SW 1271 (cell line): ENCODE results near the gene CCN6.
"Not testable (repeated sequence)": the region's sequence is repeated elsewhere in the genome, so short reads cannot be mapped to it uniquely, and the experiment has no call there.

Source experiments
- DNase-seq, 2 experiments: peaks; one replicate each; lab custom pipeline; 2025; lab: John Stamatoyannopoulos, UW

CCN6 gene

GRCh38 chr6:112051251-112051740, 2.6 kb upstream of the CCN6 start:
- not testable (repeated sequence) for DNase-seq

GRCh38 chr6:112054555-112055190, 769 bp downstream of the CCN6 start:
- DNase-seq = no peak

GRCh38 chr6:112058243-112059032, 4.5 kb downstream of the CCN6 start:
- no peak for DNase-seq

- no peak for DNase-seq
Measured at GRCh38 chr6:112061605-112062004, 7.7 kb downstream of the CCN6 start.

- no peak for DNase-seq
Measured at GRCh38 chr6:112062966-112063365, 9.1 kb downstream of the CCN6 start.

- no peak for DNase-seq
Measured at GRCh38 chr6:112065426-112065986, 11.6 kb downstream of the CCN6 start.

GRCh38 chr6:112066606-112067005, 12.7 kb downstream of the CCN6 start:
- no peak for DNase-seq

GRCh38 chr6:112081569-112081968, 27.7 kb downstream of the CCN6 start:
- DNase-seq = no peak

GRCh38 chr6:112085286-112086065, 31.6 kb downstream of the CCN6 start:
- no peak for DNase-seq

- DNase-seq = peak in 1 of 2 experiments; percentile 76
Measured at GRCh38 chr6:112086744-112087135, 32.8 kb downstream of the CCN6 start.

GRCh38 chr6:112087136-112087911, 33.4 kb downstream of the CCN6 start, which contains the start of the genes FAM229B and TUBE1:
TSS of gene FAM229B (plus strand) at chr6:112087591. CDS start at chr6:112099284, 11,693 bp downstream.
TSS of gene TUBE1 (minus strand) at chr6:112087482. CDS start at chr6:112087434, 48 bp downstream.
- DNase-seq = peak; percentile 90 to 95

GRCh38 chr6:112087916-112088315, 34.0 kb downstream of the CCN6 start:
- peak in 1 of 2 experiments; percentile 33 for DNase-seq

GRCh38 chr6:112096901-112097300, 43.0 kb downstream of the CCN6 start:
- no peak for DNase-seq

- no peak for DNase-seq
Measured at GRCh38 chr6:112100561-112100960, 46.7 kb downstream of the CCN6 start.

- not testable (repeated sequence) for DNase-seq
Measured at GRCh38 chr6:112106026-112106425, 52.1 kb downstream of the CCN6 start.

- no peak for DNase-seq
Measured at GRCh38 chr6:112106562-112106961, 52.7 kb downstream of the CCN6 start.

- no peak for DNase-seq
Measured at GRCh38 chr6:112109262-112109661, 55.4 kb downstream of the CCN6 start.

- no peak for DNase-seq
Measured at GRCh38 chr6:112113431-112113830, 59.5 kb downstream of the CCN6 start.

GRCh38 chr6:112113918-112114317, 60.0 kb downstream of the CCN6 start:
- DNase-seq = no peak

GRCh38 chr6:112114577-112115223, 60.8 kb downstream of the CCN6 start:
- DNase-seq = no peak

GRCh38 chr6:112116221-112116620, 62.3 kb downstream of the CCN6 start:
- DNase-seq = peak in 1 of 2 experiments; percentile 3
